Hematopoietic multipotent progenitor cell treated with erythropoietin and hydrocortisone succinate and interleukin-3 and kit ligand, for 17 days (in vitro differentiated cells): ENCODE results near the gene WDR45B.
"Not testable (repeated sequence)": the region's sequence is repeated elsewhere in the genome, so short reads cannot be mapped to it uniquely, and the experiment has no call there.

ENCODE experiments used
- DNase-seq: peaks from one replicate; pipeline ENCODE4 v3.0.0-alpha.2; 2015; ENCODE audit warnings: low spot score

Gene WDR45B

DNA sequence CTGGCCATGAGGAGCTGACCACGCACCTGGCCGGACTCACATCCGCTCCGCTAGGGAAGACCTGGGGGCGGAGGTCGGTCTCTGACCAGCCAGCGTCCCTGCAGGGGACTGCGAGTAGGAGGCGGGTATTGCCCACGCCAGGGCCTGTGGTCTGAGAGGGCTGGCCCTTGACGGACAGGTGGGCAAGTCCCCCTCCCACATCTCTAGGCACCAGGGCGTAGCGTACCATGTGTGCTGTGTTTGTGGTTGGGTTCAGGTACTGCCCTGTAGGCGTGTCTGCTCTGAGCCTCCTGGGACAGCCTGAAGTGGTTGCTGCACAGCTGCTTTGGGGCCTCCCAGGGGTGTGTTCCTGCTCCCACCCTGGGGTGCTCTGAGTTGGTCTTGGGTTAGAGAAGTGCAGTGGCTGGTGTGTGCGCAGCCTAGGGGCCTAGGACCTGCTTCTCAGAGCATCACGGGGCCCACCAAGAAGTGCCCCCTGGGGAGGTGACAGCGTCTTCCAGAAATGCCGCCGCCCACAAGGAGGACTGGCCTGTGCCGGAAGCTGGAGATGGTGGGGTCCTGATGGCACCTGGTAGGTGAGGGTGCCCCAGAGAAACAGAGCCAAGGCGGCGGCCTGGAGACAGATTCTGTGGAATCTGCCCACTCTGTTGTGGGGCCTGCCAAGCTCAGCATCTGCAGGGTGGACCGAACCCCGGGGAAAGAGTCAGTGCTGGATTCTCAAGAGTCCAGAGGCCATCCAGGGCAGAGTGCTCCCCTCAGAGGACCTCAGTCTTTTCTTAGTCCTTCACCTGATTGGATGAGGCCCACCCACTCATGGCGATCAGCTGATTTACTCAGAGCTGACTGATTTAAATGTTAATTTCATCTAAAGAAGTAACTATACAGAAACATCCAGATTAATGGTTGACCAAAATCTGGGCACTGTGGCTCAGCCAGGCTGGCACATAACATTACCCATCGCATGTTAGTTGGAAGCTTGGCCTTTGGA is 48.3 kb downstream of the WDR45B start:
- DNase-seq, result no peak

DNA sequence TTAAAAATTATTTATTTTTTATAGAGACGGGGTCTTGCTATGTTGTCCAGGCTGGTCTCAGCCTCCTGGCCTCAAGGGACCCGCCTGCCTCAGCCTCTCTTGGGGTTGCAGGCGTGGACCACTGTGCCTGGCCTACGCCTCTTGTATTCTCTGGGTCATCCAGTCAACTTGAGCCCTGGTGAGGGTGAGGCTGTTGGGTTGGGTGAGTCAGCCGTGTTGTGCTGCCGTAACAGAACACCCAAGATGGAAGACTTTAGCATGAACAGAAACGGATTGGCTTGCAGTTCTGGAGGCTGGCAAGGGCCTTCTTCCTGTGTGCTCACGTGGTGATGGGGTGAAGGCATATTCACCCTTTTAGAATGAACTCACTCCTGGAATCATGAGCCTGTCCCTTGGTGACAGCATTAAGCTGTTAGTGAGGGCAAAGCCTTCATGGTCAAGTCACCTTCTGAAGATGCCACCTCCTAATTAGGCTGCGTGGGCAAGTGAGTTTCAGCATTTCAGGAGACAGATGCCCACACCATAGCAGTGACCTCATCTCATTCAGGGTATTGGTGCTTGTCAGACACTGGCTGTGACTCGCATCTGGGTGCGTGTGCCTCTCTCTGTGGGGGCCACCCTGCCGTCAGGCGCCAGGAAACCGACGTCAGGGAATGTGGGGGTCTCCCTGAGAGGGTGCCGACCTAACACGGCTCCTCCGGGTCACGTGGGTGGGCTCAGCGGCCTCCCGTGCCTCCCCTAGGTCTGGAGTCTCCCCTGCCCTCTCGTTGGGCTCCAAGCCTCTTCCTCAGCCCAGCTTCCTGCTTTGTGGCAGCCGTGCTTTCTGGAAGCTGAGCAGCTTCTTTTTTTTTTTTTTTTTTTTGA is 49.8 kb downstream of the WDR45B start:
- no peak for DNase-seq

DNA sequence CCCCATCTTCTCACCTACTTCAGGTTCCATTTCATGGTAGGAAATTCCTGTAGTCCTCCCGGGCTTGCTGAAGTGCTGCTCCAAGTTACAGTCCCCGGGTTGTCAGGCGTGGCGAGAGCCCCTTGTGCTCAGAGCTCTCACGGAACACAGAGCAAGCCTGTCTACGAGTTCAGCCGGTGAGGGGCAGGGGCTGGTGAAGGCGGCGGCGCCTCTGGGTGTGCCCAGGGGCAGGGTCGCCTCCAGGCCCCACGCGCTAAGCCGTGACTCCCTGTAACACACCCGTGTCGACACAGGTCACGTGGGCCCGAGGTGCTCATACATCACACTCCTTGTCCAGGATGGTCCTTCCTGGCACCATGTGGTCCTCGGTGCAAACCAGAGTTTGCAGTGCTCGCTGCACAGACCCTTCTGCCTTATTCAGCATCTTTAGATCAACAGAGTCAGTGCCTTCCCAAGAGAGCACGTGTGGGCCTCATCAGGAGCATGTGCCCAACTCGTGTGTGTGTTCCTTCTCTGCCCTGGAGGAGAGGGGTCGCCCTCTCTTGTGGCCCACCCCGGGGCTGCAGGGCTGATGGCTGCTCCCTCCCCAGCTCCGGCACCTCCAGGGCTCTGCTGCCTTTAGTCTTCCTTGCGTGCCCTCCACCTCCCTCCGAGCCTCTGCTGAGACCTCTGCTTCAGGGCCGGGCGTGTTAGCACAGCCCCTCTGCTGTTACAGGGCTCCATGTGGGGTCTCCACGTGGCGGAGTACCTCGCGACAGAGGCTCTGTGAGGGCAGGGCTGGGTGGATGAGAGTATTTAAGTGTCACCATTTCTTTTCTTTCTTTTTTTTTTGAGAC is 51.2 kb downstream of the WDR45B start:
- DNase-seq, result no peak

DNA sequence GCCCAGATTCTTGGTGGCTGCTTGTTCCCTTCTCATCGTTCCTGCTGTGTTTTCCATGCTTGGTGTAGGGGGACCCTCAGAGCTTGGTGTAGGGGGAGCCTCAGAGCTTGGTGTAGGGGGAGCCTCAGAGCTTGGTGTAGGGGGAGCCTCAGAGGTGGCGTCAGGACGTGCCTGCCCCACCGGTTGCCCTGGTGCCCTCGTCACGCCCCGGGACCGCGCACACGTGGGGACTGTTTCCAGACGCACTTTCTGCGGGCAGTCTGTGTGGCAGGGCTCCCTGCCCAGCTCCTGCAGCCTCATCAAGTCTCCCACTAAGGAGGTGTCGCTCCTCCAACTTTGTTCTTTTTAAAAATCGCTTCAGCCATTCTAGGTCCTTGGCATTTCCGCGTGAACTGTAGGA is 51.9 kb downstream of the WDR45B start:
- DNase-seq, result no peak

DNA sequence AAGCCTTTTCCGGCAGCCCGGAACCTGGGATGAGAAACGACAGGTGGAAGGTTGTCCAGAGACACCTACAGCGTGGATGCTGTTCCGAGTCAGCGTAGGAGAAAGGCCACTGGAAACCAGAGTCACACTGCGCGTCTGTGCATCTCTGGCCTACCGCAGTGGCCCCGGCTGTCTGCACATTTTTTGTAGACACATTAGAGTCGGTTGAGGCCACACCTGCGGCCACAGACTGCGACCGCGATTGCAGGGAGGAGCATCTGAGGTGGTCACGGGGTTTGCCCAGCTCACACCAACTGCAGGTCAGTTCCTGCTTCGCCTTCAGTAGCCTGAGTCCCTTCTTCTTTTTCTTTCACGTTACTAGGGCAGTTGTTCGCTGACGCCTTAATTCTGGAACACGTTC is 52.4 kb downstream of the WDR45B start:
- DNase-seq, result no peak

DNA sequence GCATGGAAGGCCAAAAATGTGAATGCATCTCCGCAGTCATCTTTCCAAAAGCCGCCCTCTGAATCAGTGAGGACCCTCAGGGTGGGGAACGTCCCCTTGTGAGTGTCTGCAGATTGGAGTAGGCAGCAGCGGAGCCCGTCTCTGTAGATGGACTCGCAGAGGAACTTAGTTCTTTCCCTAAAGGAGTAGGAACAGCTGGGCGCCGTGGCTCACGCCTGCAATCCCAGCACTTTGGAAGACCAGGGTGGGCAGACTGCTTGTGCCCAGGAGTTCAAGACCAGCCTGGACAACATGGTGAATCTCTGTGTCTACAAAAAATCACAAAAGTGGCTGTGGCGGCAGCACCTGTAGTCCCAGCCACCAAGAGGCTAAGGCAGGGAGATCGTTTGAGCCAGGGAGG is 53.7 kb downstream of the WDR45B start:
- DNase-seq, result no peak

DNA sequence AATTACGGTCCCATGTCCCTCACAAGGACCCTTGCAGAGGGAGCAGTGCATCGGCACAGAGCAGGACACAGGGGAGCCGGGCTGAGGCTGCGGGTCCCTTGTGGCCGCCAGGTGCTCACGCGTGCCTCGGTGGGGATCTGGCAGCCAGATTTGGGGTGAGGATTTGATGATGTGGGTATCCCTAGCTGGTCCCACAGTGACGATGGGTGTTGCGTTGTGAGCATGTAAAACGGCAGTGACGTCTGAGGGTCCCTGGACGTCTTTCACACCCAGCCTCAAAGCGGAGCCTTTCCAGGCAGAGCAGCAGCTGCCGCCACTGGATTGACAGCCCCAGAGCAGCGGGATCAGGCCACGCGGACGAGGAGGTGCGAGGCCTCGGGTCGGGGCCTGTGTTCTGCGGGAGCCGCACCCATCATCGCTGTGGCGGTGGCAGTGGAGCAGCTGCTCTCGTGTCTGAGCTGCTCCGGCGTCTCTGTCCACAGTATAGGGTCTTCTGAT is 54.6 kb downstream of the WDR45B start:
- no peak for DNase-seq

DNA sequence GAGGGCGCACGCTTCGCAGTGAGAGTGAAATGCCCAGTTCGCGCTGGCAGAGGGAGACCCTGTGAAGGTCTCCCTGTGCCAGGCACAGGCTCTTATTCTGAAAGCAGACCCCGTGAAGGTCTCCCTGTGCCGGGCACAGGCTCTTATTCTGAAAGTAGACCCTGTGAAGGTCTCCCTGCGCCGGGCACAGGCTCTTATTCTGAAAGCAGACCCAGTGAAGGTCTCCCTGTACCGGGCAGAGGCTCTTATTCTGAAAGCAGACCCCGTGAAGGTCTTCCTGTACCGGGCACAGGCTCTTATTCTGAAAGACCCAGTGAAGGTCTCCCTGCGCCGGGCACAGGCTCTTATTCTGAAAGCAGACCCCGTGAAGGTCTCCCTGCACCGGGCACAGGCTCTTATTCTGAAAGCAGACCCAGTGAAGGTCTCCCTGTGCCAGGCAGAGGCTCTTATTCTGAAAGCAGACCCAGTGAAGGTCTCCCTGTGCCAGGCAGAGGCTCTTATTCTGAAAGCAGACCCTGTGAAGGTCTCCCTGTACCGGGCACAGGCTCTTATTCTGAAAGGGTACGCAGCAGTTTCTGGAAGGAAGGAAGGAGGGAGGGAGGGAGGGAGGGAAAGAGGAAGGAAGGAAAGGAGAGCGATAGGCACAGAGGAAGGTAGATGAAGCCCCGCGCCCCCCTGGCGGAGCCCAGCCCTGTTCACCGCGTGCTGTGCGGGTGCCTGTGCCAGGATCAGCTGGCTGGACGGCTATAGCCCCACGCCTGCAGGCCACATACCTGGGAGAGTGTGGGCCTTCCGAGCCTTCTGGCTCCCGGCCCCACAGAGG is 55.3 kb downstream of the WDR45B start:
- peak; percentile 80 for DNase-seq

DNA sequence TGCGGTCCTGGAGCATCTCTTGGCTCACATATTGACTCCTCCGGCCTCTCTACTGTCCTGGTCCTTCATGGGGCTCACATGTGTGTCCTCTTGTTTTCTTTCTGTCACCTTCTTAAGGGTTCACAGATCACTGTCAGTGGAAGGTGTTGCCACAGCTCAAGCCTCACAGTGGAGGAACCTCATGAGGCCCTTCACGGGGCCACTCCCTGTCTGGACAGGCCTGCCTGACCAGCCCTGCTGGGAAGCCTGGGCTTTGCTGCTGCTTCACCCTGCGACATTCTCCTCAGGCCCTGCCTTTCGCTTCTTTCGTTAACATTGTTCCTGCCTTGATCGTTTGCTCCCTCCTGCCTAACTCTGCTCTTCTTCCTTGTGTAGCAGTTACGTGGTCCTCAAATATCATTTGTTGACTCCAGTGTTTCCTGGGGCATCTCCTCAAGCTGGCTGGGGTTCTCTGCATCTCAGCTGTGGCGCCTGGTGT is 55.9 kb downstream of the WDR45B start:
- no peak for DNase-seq

DNA sequence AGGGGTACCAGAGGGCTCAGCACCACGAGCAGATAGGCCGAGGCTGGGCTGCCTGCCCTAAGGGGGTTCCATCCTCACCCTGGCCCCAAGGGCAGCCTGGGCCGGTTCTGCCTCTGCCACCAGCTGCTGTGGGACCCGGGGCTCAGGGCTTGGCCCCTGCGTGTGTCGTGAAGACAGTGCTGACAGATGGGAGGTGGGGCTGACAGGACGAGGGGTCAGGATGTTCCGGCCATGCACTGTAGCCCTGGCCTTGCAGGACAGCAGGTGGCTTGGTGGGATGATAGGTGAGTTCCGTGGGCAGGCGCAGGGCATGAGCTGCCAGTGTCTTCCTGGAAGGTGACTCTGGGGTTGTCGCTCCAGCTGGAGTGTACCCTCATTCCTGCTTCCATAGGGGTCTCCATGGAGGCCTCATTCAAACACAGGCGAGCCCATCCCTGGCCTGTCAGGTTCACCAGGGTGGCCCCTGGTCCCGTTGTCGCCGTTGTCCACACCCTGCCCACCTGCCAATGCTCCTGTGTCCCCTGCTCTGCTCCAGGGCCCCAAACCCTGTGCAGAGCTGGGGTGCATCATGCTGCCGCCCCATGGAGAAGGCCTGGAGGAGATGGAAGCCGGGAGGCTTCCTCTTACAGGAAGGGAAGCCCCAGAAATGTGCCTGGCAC is 57.2 kb downstream of the WDR45B start:
- DNase-seq, result no peak

DNA sequence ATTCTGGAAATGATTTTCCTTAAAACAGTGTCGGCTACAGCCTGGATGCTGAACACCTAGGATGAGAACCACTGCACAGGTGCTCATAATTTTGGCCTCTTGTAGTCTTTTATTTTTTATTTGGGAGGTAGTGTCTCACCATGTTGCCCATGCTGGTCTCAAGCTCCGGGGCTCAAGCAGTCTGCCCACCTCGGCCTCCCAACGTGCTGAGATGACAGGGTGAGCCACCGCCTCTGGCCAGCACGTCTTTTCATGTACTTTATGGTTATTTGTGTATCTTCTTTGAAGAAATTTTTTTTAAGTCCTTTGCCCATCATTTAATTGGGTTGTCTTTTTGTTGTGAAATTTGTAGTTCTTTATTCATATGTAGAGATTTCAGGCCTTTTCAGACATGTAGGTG is 58.0 kb downstream of the WDR45B start:
- DNase-seq, result no peak

DNA sequence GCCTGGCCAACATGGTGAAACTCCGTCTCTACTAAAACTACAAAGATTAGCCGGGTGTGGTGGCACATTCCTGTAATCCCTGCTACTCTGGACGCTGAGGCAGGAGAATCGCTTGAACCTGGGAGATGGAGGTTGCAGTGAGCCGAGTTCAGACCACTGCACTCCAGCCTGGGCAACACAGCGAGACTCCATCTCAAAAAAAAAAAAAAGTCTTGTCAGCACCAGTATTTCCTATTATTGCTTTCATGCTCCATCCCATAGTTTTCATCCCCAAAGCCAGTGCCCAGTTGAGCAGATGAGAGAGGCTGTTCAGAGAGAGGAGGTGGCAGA is 58.4 kb downstream of the WDR45B start:
- DNase-seq, result no peak

DNA sequence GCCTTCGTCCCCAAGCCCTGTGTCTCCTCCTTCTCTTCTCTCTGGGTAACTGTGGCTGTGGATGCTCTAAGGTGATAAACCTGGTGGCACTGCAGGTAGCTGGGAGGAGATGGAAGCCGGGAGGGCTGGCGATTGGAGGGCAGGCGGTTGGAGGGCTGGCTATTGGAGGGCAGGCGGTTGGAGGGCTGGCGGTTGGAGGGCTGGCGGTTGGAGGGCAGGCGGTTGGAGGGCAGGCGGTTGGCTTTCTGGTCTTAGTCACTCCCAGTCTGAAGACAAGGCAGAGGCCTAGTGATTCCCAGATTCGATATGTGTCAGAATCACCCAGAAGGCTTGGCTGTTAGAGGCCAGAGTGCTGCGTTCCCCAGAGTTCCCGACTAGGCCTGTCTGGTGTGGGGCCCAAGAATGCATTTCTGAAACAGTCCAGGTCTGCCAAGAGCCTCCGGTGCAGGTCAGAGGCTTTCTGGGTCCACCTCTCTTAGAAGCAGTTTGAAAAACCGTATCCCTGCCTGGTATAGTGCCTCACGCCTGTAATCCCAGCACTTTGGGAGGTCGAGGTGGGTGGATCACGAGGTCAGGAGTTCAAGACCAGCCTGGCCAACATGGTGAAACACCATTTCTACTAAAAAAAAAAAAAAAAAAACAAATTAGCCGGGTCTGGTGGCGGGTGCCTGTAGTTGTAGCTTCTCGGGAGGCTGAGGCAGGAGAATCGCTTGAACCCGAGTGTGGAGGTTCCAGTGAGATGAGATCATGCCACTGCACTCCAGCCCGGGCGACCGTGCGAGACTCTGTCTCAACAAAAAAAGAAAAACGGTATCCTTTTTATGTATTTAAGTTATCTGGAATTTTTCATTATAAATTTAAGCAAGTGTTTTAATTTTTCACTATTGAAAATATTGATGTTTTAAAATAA is 59.7 kb downstream of the WDR45B start:
- no peak for DNase-seq

DNA sequence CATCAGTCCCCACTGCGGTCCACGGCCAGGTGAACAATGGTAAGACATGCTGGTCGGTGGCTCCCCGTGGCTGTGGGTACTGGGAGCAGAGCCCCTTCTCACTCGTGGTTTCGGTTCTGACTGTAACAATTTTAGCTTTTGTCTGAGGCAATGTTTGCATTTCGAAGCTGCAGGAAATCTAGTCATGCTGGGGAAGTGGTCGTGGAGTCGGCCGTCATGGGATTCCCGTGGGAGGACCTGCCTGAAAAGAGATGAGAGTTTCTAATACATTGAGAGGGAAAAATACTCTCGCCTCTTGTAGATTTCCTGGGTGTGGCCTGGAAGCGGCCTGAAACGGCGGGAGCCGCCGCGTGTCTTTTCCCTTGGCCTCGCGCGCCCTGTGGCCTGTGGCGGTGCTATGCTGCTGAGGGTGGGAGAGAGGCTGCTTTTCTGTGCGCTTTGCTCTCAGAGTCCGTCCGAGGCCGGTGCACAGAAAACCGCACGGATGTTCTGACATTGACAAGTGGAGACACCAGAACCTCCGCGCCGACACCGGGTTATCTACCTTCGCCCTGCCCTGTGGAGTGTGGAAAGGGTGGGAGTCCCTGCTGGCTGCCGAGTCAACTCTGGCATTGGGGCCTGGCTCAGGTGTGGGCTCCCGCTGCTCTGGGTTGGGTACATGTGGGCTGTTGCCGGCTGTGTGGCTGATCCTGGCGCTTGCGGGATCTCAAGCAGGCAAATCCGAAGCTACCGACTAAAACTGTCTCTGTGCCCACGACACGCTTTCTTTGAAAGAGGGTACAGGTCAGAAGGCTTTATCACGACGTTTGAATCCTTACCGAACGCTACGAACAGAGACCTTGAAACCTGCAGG is 60.8 kb downstream of the WDR45B start:
- no peak for DNase-seq

DNA sequence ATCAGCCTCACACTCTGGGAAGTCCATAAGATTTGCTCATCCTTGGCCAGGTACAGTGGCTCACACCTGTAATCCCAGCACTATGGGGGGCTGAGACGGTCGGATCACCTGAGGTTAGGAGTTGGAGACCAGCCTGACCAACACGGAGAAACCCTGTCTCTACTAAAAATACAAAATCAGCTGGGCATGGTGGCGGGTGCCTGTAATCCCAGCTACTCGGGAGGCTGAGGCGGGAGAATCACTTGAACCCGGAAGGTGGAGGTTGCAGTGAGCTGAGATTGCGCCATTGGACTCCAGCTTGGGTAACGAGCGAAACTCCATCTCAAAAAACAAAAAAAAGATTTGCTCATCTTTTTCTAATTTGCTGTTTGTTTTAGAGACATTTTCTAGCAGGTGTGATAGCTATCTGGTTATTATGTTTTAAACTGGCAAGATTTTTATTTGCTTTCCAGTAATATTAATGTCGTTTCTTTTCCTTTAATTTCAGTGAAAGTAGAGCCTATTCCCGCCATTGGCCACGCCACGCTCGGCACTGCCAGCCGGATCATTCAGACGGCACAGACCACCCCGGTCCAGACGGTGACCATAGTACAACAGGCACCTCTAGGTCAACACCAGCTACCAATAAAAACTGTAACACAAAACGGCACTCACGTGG is 61.5 kb downstream of the WDR45B start:
- no peak for DNase-seq

DNA sequence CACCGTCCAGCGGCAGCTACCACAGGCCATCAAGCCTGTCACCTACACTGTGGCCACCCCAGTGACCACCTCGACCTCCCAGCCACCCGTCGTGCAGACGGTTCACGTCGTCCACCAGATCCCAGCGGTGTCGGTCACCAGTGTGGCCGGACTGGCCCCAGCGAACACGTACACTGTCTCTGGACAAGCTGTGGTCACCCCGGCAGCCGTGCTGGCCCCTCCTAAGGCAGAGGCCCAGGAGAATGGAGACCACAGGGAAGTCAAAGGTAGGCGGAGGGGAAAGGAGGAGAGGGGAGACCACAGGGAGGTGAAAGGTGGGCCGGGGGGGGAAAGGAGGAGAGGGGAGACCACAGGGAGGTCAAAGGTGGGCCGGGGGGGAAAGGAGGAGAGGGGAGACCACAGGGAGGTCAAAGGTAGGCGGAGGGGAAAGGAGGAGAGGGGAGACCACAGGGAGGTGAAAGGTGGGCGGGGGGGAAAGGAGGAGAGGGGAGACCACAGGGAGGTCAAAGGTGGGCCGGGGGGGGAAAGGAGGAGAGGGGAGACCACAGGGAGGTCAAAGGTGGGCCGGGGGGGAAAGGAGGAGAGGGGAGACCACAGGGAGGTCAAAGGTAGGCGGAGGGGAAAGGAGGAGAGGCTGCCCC is 62.2 kb downstream of the WDR45B start:
- not testable (repeated sequence) for DNase-seq

DNA sequence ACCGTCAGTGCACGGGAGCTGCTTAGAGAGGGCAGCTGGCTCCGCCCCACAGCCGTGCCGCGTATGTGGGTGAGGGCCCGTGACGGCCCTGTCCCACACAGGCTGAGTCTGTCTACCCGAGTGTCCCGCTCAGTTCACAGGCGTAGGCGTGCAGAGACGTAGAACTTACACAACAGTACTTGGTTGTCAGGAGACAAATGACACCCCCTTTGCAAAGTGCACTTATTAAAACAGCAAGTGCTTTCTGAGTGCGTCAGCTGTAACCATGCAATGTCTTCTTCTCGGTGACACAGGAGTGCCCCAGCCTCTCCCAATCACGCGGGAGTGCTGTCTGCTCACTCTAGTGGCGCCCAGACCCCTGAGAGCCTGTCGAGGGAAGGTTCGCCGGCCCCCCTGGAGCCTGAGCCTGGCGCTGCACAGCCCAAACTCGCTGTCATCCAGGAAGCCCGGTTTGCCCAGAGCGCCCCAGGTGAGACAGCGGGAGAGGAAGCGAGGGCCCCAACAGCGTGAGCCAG is 64.5 kb downstream of the WDR45B start:
- no peak for DNase-seq
